ENCODE measurements around the gene PRKCZ. TPM values are rescaled to one million over a fixed set of nuclear protein-coding genes. Genes with fewer than 3 reads are reported as not detected.
A peak's percentile ranks its signal among the peaks of the same experiment; 100 is the strongest.

The PRKCZ gene
- total and polyA plus RNA-seq, 9 of the 15 experiments (the other 6 are each of a cell fraction or from before 2014, with no cell fraction given), result 0.07 to 3.1 (median 1.3) TPM

DNA sequence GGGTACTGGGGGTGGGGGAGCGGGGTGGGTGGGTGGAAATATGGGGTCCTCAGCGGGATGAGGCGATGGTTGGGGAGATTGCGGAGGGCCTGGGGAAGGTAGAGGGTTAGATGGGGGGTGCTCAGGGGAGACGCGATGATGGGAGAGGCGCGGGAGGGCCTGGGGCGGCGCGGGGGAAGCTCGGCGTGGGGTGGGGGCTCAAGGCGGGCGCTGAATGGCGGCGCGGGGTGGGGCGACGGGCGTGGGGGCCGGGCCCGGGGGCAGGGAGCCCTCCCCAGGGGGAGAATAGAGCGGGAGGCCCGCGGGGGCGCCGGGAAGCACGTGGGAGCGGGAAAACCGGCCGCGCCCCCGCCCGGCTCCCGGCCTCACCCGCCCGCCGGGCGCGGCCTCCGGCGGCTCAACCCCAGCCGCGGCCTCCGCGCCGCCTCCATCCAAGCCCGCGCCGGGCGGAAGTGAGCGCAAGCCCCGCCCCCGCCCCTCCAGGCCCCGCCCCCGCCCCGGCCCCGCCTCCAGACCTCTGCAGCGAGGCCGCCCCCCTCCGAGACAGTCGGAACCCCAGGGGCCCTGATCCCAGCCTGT lies 144.2 kb downstream of the PRKCZ start, which contains the start of gene FAAP20 (continued):
- TF ChIP-seq STAT6 (CRISPR knock-in tag; IDR thresholded peaks at IDR 0.05) (no peak), GTF2E2 (tag; IDR thresholded peaks at IDR 0.05) (peak; percentile 55; the same call in 1 of the 2 replicates), TAF1 (IDR thresholded peaks at IDR 0.05; ENCODE audit: control insufficient read depth, extremely low read depth, insufficient read depth, low read length, severe bottlenecking) (peak; percentile 48), FOXA1 (IDR thresholded peaks at IDR 0.05; ENCODE audit: borderline replicate concordance) (no peak), SMAD3 (CRISPR knock-in tag; conservative IDR thresholded peaks at IDR 0.05) (no peak), ELF1 (tag; IDR thresholded peaks at IDR 0.05) (peak; percentile 76), YY1 (IDR thresholded peaks at IDR 0.05; ENCODE audit: borderline replicate concordance in 1 of 3, control insufficient read depth in 1 of 3, extremely low read depth in 1 of 3, insufficient read depth in 3 of 3, insufficient read length in 1 of 3, insufficient replicate concordance in 2 of 3, low read depth in 1 of 3, low read length in 2 of 3) (peak in 2 of 3 experiments; percentile 59 to 77), RB1 (IDR thresholded peaks at IDR 0.05; ENCODE audit: low read depth) (peak; percentile 43; the same call in 1 of the 2 replicates), FOSL1 (tag; conservative IDR thresholded peaks at IDR 0.05) (no peak), ZNF639 (CRISPR knock-in tag; conservative IDR thresholded peaks at IDR 0.05 in 1 of 2, IDR thresholded peaks at IDR 0.05 in 1 of 2) (peak in 1 of 2 experiments; percentile 98; a peak in 2 of 4 replicates)
- TF ChIP-seq, protein P1, sequence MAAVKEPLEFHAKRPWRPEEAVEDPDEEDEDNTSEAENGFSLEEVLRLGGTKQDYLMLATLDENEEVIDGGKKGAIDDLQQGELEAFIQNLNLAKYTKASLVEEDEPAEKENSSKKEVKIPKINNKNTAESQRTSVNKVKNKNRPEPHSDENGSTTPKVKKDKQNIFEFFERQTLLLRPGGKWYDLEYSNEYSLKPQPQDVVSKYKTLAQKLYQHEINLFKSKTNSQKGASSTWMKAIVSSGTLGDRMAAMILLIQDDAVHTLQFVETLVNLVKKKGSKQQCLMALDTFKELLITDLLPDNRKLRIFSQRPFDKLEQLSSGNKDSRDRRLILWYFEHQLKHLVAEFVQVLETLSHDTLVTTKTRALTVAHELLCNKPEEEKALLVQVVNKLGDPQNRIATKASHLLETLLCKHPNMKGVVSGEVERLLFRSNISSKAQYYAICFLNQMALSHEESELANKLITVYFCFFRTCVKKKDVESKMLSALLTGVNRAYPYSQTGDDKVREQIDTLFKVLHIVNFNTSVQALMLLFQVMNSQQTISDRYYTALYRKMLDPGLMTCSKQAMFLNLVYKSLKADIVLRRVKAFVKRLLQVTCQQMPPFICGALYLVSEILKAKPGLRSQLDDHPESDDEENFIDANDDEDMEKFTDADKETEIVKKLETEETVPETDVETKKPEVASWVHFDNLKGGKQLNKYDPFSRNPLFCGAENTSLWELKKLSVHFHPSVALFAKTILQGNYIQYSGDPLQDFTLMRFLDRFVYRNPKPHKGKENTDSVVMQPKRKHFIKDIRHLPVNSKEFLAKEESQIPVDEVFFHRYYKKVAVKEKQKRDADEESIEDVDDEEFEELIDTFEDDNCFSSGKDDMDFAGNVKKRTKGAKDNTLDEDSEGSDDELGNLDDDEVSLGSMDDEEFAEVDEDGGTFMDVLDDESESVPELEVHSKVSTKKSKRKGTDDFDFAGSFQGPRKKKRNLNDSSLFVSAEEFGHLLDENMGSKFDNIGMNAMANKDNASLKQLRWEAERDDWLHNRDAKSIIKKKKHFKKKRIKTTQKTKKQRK (IDR thresholded peaks at IDR 0.05; ENCODE audit: borderline replicate concordance, low read depth, low read length), result no peak
